ENCODE results near the gene ZNRF4. TPM values are rescaled to one million over a fixed set of nuclear protein-coding genes. Genes with fewer than 3 reads are reported as not detected.

Gene ZNRF4
- total and polyA plus RNA-seq, 10 of the 15 experiments (the other 5 are each of a cell fraction or from before 2014, with no cell fraction given), result not detected

GRCh38 chr19:5481957-5482356 lies 26.7 kb downstream of the ZNRF4 start (continued):
- TF ChIP-seq SKIL (IDR thresholded peaks at IDR 0.05; ENCODE audit: low read depth, poor library complexity, severe bottlenecking), result no peak
- no peak for TF ChIP-seq IRF3 (IDR thresholded peaks at IDR 0.05)
- TF ChIP-seq, protein P1, sequence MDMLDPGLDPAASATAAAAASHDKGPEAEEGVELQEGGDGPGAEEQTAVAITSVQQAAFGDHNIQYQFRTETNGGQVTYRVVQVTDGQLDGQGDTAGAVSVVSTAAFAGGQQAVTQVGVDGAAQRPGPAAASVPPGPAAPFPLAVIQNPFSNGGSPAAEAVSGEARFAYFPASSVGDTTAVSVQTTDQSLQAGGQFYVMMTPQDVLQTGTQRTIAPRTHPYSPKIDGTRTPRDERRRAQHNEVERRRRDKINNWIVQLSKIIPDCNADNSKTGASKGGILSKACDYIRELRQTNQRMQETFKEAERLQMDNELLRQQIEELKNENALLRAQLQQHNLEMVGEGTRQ (IDR thresholded peaks at IDR 0.05; ENCODE audit: borderline replicate concordance, low read depth, low read length), result no peak
- no peak for TF ChIP-seq MYB (IDR thresholded peaks at IDR 0.05; ENCODE audit: borderline replicate concordance, low read depth, low read length)
- TF ChIP-seq HDAC2 (IDR thresholded peaks at IDR 0.05), result no peak
- TF ChIP-seq SIN3A (IDR thresholded peaks at IDR 0.05; ENCODE audit: low read depth, low read length), result no peak
- TF ChIP-seq, protein P2, sequence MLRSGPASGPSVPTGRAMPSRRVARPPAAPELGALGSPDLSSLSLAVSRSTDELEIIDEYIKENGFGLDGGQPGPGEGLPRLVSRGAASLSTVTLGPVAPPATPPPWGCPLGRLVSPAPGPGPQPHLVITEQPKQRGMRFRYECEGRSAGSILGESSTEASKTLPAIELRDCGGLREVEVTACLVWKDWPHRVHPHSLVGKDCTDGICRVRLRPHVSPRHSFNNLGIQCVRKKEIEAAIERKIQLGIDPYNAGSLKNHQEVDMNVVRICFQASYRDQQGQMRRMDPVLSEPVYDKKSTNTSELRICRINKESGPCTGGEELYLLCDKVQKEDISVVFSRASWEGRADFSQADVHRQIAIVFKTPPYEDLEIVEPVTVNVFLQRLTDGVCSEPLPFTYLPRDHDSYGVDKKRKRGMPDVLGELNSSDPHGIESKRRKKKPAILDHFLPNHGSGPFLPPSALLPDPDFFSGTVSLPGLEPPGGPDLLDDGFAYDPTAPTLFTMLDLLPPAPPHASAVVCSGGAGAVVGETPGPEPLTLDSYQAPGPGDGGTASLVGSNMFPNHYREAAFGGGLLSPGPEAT (IDR thresholded peaks at IDR 0.05; ENCODE audit: low read depth), result no peak

All from GM12878 (cell line).